Activated CD4-positive, alpha-beta T cell treated with anti-CD3 and anti-CD28 coated beads, Interleukin-10, Interleukin-2, amounts not matched to agents 100 ng/mL and 50 ng/mL, durations not matched to agents 16 hours and 8 hours (primary cell): ENCODE data around the gene ABLIM1.

Experiments used
- DNase-seq: peaks from one replicate; pipeline ENCODE4 v3.0.0-alpha.2; 2020

ABLIM1 gene

GRCh38 chr10:114643158-114643557, 14.9 kb downstream of the ABLIM1 start:
- DNase-seq, result no peak

- no peak for DNase-seq
Observed at GRCh38 chr10:114642729-114643128, 15.3 kb downstream of the ABLIM1 start.

GRCh38 chr10:114638821-114639625, 19.1 kb downstream of the ABLIM1 start:
- no peak for DNase-seq

- no peak for DNase-seq
Observed at GRCh38 chr10:114635797-114636550, 22.1 kb downstream of the ABLIM1 start.

GRCh38 chr10:114635101-114635500, 23.0 kb downstream of the ABLIM1 start:
- DNase-seq, result no peak

- DNase-seq, result no peak
Observed at GRCh38 chr10:114634609-114634979, 23.5 kb downstream of the ABLIM1 start.

GRCh38 chr10:114632869-114633715, 25.0 kb downstream of the ABLIM1 start:
- no peak for DNase-seq

- DNase-seq, result no peak
Observed at GRCh38 chr10:114631666-114632417, 26.2 kb downstream of the ABLIM1 start.

GRCh38 chr10:114631090-114631665, 26.9 kb downstream of the ABLIM1 start:
- DNase-seq, result no peak

GRCh38 chr10:114629824-114630730, 28.0 kb downstream of the ABLIM1 start:
- DNase-seq, result no peak

GRCh38 chr10:114629083-114629823, 28.8 kb downstream of the ABLIM1 start:
- DNase-seq, result no peak

GRCh38 chr10:114628106-114628505, 30.0 kb downstream of the ABLIM1 start:
- no peak for DNase-seq

GRCh38 chr10:114626841-114627240, 31.2 kb downstream of the ABLIM1 start:
- DNase-seq, result no peak

GRCh38 chr10:114624951-114625780, 32.9 kb downstream of the ABLIM1 start:
- DNase-seq, result no peak

- no peak for DNase-seq
Observed at GRCh38 chr10:114624422-114624821, 33.7 kb downstream of the ABLIM1 start.

GRCh38 chr10:114623661-114624294, 34.3 kb downstream of the ABLIM1 start:
- DNase-seq, result no peak

GRCh38 chr10:114623155-114623554, 34.9 kb downstream of the ABLIM1 start:
- no peak for DNase-seq

- DNase-seq, result no peak
Observed at GRCh38 chr10:114618722-114619121, 39.4 kb downstream of the ABLIM1 start.

- DNase-seq, result no peak
Observed at GRCh38 chr10:114616516-114616915, 41.6 kb downstream of the ABLIM1 start.
